ENCODE measurements around the gene HNF1A. TPM values are rescaled to one million over a fixed set of nuclear protein-coding genes. Genes with fewer than 3 reads are reported as not detected.
A peak's percentile ranks its signal among the peaks of the same experiment; 100 is the strongest.
"Not testable (repeated sequence)": the region's sequence is repeated elsewhere in the genome, so short reads cannot be mapped to it uniquely, and the experiment has no call there.

Gene HNF1A
- total and polyA plus RNA-seq, 10 of the 15 experiments (the other 5 are each of a cell fraction or from before 2014, with no cell fraction given), result 0.10 TPM; not detected in 9

DNA sequence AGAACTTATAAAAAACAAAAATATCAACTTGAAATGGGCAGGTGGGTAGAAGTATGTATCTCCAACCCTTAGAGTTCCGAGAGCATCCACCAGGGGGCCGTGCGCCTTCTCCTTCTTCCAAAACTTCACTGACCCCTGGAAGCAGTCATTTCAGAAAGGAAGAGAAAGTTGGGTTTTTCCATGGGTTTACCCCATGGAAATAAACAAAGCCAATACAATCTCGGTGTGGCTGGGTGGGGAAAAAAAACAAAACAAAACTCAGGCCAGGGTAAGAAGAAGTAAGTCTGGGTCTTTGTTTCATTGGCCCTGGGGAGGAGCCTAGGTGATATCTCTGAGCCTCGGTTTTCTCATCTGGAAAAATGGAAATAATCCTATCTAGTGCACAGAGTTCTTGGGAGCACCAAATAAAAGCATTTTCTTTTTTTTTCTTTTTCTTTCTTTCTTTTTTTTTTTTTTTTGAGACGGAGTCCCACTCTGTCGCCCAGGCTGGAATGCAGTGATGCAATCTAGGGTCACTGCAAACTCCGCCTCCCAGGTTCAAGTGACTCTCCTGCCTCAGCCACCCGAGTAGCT, 33.6 kb upstream of the HNF1A start (continued):
- no peak for TF ChIP-seq POLR2AphosphoS2 (IDR thresholded peaks at IDR 0.05; ENCODE audit: low read depth, low read length)
- no peak for TF ChIP-seq ZSCAN29 (IDR thresholded peaks at IDR 0.05)
- TF ChIP-seq, protein P1, sequence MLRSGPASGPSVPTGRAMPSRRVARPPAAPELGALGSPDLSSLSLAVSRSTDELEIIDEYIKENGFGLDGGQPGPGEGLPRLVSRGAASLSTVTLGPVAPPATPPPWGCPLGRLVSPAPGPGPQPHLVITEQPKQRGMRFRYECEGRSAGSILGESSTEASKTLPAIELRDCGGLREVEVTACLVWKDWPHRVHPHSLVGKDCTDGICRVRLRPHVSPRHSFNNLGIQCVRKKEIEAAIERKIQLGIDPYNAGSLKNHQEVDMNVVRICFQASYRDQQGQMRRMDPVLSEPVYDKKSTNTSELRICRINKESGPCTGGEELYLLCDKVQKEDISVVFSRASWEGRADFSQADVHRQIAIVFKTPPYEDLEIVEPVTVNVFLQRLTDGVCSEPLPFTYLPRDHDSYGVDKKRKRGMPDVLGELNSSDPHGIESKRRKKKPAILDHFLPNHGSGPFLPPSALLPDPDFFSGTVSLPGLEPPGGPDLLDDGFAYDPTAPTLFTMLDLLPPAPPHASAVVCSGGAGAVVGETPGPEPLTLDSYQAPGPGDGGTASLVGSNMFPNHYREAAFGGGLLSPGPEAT (IDR thresholded peaks at IDR 0.05; ENCODE audit: low read depth), result peak; percentile 19; the same call in 1 of the 2 replicates
- TF ChIP-seq, protein P2, sequence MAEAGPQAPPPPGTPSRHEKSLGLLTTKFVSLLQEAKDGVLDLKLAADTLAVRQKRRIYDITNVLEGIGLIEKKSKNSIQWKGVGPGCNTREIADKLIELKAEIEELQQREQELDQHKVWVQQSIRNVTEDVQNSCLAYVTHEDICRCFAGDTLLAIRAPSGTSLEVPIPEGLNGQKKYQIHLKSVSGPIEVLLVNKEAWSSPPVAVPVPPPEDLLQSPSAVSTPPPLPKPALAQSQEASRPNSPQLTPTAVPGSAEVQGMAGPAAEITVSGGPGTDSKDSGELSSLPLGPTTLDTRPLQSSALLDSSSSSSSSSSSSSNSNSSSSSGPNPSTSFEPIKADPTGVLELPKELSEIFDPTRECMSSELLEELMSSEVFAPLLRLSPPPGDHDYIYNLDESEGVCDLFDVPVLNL (IDR thresholded peaks at IDR 0.05; ENCODE audit: low read depth, low read length), result no peak

DNA sequence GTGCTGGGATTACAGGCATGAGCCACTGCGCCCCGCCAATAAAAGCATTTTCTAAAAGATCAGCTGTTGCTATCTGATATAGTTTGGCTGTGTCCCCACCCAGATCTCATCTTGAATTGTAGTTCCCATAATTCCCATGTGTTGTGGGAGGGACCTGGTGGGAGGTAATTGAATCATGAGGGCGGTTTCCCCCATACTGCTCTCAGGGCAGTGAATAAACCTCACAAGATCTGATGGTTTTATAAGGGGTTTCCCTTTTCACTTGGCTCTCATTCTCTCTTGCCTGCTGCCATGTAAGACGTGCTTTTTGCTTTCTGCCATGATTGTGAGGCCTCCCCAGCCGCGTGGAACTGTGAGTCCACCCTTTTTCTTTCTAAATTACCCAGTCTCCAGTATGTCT, 32.8 kb upstream of the HNF1A start:
- SMC1A ChIA-PET (ENCODE audit: uncharacterized antibody, unreplicated experiment); H3K36me3 ChIP-seq (ENCODE audit: control insufficient read depth in 2 of 2, insufficient read depth in 2 of 2, low read length in 1 of 2); FAIRE-seq; BruUV-seq (replicated peaks); H3K4me1 ChIP-seq (ENCODE audit: control insufficient read depth, insufficient read depth, low read length); H3K27me3 ChIP-seq (replicated peaks in 1 of 2; ENCODE audit: control insufficient read depth in 2 of 2, insufficient read depth in 2 of 2, low read length in 1 of 2); H3K27ac ChIP-seq (ENCODE audit: control insufficient read depth, insufficient read depth); H3K9me3 ChIP-seq (replicated peaks; ENCODE audit: control insufficient read depth, insufficient read depth, low read length); H3K4me2 ChIP-seq (ENCODE audit: control insufficient read depth, insufficient read depth); H2AFZ ChIP-seq (ENCODE audit: control insufficient read depth, low read depth, low read length); intact Hi-C loops (cut with micrococcal nuclease; ENCODE audit: unreplicated experiment); in situ Hi-C loops (cut with MboI); H3K4me3 ChIP-seq; H3K9ac ChIP-seq (ENCODE audit: control insufficient read depth, insufficient read depth, low read length); ATAC-seq; H3K79me2 ChIP-seq (ENCODE audit: control insufficient read depth, insufficient read depth, low read length); DNase-seq (ENCODE audit: low read depth, low spot score); H4K20me1 ChIP-seq (ENCODE audit: control insufficient read depth, insufficient read depth): not testable (repeated sequence)
- ChIA-PET POLR2A (interaction anchor here (0.6 kb wide), 1 partner anchor 13 kb away, joined by 3 read pairs; no protein-coding TSS in a partner anchor), CTCF (interaction anchor here (0.6 to 1.5 kb wide), 4 partner anchors 14 to 36 kb away, joined by 3 to 4 read pairs (median 3); no protein-coding TSS in a partner anchor), RAD21 (ENCODE audit: unreplicated experiment) (interaction anchor here (1.0 kb wide), 1 partner anchor 26 kb away, joined by 3 read pairs; no protein-coding TSS in a partner anchor)
- 65% methylated on average over 6 of the region's 6 CpGs for WGBS (ENCODE audit: insufficient coverage, insufficient replicate concordance, low lambda C conversion rate, missing lambda C conversion rate)

DNA sequence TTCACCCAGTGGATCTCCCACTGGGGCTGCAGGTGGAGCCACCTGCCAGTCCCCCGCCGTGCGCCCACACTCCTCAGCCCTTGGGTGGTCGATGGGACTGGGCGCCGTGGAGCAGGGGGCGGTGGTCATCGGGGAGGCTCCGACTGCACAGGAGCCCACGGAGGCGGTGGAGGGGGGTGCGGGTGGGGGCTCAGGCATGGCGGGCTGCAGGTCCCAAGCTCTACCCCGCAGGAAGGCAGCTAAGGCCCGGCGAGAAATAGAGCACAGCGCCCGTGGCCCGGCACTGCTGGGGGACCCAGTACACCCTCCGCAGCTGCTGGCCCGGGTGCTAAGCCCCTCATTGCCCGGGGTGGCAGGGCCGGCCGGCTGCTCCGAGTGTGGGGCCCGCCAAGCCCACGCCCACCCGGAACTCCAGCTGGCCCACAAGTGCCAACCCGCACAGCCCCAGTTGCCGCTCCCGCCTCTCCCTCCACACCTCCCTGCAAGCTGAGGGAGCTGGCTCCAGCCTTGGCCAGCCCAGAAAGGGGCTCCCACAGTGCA, 28.0 kb upstream of the HNF1A start:
- ChIA-PET CTCF (interaction anchor here (1.8 to 2.1 kb wide), 2 partner anchors 11 to 22 kb away, joined by 7 read pairs; no protein-coding TSS in a partner anchor), SMC1A (ENCODE audit: uncharacterized antibody, unreplicated experiment) (interaction anchor here (0.6 kb wide), 1 partner anchor 127 kb away, joined by 3 read pairs; no protein-coding TSS in a partner anchor)
- RAD21 ChIA-PET (ENCODE audit: unreplicated experiment); H2AFZ ChIP-seq (ENCODE audit: control insufficient read depth, low read depth, low read length); H3K36me3 ChIP-seq (ENCODE audit: control insufficient read depth in 2 of 2, insufficient read depth in 2 of 2, low read length in 1 of 2); DNase-seq (ENCODE audit: low read depth, low spot score); H3K27ac ChIP-seq (ENCODE audit: control insufficient read depth, insufficient read depth); H3K4me2 ChIP-seq (ENCODE audit: control insufficient read depth, insufficient read depth); H3K4me1 ChIP-seq (ENCODE audit: control insufficient read depth, insufficient read depth, low read length); intact Hi-C loops (cut with micrococcal nuclease; ENCODE audit: unreplicated experiment); POLR2A ChIA-PET; BruUV-seq (replicated peaks); in situ Hi-C loops (cut with MboI); H3K9me3 ChIP-seq (replicated peaks; ENCODE audit: control insufficient read depth, insufficient read depth, low read length); H3K9ac ChIP-seq (ENCODE audit: control insufficient read depth, insufficient read depth, low read length); H3K79me2 ChIP-seq (ENCODE audit: control insufficient read depth, insufficient read depth, low read length); ATAC-seq; H3K27me3 ChIP-seq (replicated peaks in 1 of 2; ENCODE audit: control insufficient read depth in 2 of 2, insufficient read depth in 2 of 2, low read length in 1 of 2); H3K4me3 ChIP-seq; H4K20me1 ChIP-seq (ENCODE audit: control insufficient read depth, insufficient read depth); FAIRE-seq: not testable (repeated sequence)
- WGBS (ENCODE audit: insufficient coverage, insufficient replicate concordance, low lambda C conversion rate, missing lambda C conversion rate), result 86% methylated on average over 10 of the region's 31 CpGs

Data from GM12878 (cell line).